ENCODE data around the gene SP140.

GRCh38 chr2:230330725-230331124 is 105.2 kb downstream of the SP140 start:
- TF ChIP-seq, protein P1, sequence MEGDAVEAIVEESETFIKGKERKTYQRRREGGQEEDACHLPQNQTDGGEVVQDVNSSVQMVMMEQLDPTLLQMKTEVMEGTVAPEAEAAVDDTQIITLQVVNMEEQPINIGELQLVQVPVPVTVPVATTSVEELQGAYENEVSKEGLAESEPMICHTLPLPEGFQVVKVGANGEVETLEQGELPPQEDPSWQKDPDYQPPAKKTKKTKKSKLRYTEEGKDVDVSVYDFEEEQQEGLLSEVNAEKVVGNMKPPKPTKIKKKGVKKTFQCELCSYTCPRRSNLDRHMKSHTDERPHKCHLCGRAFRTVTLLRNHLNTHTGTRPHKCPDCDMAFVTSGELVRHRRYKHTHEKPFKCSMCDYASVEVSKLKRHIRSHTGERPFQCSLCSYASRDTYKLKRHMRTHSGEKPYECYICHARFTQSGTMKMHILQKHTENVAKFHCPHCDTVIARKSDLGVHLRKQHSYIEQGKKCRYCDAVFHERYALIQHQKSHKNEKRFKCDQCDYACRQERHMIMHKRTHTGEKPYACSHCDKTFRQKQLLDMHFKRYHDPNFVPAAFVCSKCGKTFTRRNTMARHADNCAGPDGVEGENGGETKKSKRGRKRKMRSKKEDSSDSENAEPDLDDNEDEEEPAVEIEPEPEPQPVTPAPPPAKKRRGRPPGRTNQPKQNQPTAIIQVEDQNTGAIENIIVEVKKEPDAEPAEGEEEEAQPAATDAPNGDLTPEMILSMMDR (IDR thresholded peaks at IDR 0.05 in 8 of 11, conservative IDR thresholded peaks at IDR 0.05 in 3 of 11) = no peak
- no peak for TF ChIP-seq POLR2A (IDR thresholded peaks at IDR 0.05)

Measured in spleen (tissue), 7 donors.